ENCODE results near the gene SDF2.
A peak's percentile ranks its signal among the peaks of the same experiment; 100 is the strongest.

Gene SDF2

GRCh38 chr17:28661635-28662526 lies at the start of gene SDF2, which contains the start of gene SUPT6H:
Gene SDF2, minus strand, starts transcription at chr17:28661906. Its CDS starts 30 bp downstream, at chr17:28661876.
Gene SUPT6H, plus strand, starts transcription at chr17:28662205. Its CDS starts 11,197 bp downstream, at chr17:28673402.
- DNase-seq = peak; percentile 95

DNA sequence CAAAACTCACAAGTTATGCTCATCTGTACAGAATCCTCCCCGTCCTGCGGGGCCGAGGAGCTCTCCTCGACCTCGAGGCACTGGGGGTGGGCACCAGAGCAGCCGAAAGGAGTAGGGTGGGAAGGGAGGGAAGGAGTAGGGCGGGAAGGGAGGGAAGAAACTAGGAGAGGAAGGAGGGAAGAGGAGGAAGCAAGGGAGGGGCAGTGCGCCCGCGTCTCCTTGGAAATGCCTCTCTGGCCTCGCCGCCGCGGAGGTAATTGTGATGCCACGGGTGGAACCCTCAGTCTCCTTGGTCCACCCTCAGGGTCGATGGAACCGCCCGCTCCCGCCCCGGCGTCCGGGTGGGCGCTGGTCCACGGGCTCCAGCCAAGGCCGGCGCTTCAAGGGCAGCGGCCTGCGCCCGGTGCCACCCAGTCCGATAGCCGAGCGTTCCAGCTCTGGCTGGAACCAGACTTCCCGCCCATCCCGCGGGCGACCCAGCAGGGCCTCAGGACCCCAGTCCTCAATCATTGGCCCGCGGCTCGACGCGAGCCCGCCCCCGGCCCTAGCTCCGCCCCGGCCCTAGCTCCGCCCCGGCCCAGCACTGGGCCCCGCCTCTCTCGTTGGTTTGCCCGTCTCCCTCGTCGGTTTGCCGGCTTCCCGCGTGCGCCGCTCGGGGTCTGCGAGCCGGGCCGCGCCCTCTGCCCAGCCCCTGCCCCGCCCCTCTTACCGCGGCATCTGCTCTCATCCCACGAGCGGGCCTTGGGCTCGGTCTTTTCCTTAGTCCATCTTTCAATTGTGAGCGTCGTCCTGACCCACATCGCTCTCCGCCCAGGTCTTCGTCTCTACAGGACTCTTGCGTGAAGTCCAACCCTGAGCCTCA lies 49.4 kb upstream of the SDF2 start:
- peak; percentile 88 for DNase-seq

DNA sequence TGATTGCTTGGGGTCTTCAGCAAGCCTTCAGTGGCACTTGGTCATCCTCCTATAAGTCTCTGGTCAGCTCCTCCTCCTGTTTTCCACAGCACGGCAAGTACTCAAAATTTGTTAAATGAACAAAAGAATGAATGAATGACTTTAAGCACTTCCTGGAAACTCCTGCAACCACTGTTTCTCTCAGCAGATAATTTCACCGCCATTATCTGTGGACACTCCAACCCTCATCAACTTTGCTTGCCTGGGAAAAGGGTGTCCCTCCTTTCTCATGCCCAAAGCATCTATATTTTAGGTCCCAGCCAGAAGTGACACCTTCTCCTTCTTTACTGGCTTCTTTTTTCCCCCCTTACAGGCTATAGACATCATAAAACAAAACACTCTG lies 45.6 kb upstream of the SDF2 start:
- DNase-seq = no peak

- DNase-seq = no peak
These were observed 45.0 kb upstream of the SDF2 start for GRCh38 chr17:28706471-28707338.

- DNase-seq = no peak
These were observed 44.1 kb upstream of the SDF2 start for GRCh38 chr17:28705728-28706334.

GRCh38 chr17:28705074-28705659 lies 43.5 kb upstream of the SDF2 start:
- no peak for DNase-seq

DNA sequence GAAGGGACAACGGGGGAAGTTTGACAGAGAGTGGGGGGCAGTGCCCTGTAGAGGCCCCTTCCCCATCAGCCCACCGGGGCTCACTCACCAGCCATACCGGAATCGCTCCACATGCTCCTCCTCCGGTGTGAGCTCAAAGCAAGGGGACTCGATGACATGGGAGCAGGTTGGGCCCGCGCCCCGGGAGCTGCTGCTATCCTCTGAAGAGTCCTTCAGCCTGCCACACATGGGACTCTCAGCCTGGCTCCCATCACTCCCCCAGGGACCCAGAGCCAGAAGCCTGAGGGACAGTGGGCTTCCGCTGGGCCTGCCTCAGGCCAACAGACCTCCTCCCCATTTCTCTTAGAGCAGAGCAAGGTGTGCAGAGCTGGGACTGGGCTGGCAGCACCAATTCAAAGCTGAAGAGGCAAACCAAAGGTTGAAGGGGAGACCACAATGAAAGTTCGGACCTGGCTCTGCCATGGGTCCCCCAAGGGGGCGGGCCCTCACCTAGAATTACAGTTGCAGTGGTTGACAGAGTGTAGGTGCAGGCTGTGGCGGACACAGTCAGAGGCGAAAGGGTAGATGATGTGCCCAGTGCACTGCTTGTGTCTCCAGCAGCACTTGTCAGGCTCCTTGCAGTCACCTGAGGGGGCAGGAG lies 42.6 kb upstream of the SDF2 start:
- no peak for DNase-seq

DNA sequence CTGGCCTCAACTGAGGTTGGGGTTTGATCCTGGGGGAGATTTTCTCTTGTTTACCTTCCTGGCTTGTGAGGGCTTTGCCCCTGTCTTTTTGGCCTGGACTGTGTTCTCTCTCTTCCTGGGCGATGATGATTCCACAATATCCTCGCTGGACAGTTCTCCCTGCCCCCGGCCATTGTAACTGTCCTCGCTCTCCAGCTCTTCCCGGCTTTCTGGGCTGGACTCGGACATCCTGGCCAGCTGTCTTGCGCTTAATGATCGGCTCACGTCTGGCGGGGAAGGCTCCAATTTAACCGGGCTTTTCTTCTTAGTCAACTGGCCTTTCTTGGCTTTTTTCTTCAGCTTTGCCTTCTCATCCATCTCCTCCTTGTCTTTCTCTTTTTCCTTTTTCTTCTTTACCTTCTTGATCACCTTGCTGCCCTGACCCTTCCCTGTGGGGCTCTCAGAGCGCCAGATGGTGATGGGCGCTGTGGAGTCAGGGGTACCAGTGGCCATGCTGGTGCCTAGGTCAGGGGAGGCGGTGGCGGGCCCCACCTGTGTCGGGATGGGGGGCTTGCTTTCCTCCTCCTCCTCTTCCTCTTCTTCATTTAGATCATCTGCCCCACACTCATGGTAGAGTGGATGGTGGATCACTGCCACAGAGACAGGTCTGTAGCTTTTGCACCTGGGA lies 42.0 kb upstream of the SDF2 start:
- no peak for DNase-seq

DNA sequence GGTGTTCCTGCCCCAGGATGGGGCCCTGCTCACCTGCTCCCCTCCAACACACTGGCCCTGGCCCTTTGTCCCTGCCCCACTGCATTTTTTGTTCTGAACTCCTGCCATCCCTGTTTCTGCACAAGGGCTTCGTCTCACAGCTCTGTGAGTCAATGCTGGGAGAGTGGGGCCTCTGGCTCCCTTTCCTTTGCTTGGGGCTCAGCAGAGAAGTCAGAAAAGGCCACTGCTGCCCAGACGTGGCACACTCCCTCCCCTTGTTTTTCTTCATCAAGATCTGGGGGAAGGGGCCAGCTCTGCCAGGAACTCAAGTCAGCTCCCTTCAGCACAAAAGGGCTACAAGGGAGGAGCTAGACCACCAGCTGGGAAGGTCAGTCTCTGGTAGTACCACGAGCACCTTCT lies 41.0 kb upstream of the SDF2 start:
- no peak for DNase-seq

GRCh38 chr17:28702026-28702751 lies 40.5 kb upstream of the SDF2 start:
- no peak for DNase-seq

GRCh38 chr17:28700830-28701492 lies 39.3 kb upstream of the SDF2 start:
- DNase-seq = no peak

- no peak for DNase-seq
These were observed 38.6 kb upstream of the SDF2 start for GRCh38 chr17:28700278-28700677.

GRCh38 chr17:28698253-28698941 lies 36.7 kb upstream of the SDF2 start:
- DNase-seq = no peak

DNA sequence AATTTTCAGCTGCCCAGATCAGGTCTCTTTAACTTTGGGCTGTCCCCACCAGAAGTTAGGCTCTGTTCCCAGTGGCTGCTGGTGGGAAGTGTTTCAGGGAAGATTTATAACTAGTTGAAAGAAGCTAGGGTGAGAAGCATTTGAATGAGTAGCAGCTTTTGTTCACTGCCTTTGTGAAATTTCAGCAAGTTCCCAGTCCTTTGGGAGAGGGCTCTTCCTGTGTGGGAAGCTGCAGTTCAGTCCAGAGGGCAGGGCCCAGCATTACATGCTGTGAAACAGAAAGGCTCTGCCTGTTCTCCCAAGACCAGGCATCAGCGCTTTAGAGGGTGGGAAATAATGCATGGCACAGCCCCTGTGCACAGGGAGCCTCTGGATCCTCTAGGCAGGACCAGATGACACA lies 32.2 kb upstream of the SDF2 start:
- DNase-seq = no peak

- DNase-seq = no peak
These were observed 27.3 kb upstream of the SDF2 start for GRCh38 chr17:28689011-28689410.

GRCh38 chr17:28688481-28688880 lies 26.8 kb upstream of the SDF2 start:
- DNase-seq = no peak

- no peak for DNase-seq
These were observed 24.6 kb upstream of the SDF2 start for GRCh38 chr17:28686296-28686695.

DNA sequence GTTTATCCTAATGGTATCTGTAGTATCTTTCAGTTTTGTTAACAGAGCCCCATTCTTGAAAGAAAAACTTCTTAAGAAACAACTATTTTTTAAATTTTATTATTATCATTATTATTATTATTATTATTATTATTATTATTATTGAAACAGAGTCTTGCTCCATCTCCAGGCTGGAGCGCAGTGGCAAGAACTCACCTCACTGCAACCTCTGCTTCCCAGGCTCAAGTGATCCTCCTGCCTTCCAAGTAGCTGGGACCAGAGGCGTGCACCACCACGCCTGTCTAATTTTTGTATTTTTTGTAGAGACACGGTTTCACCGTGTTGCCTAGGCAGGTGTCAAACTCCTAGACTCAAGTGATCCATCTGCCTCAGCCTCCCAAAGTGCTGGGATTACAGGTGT lies 23.7 kb upstream of the SDF2 start:
- DNase-seq = no peak

- no peak for DNase-seq
These were observed 23.3 kb upstream of the SDF2 start for GRCh38 chr17:28684963-28685362.
